GM12878 (cell line): Measurements from ENCODE around the gene GPC5. TPM values are rescaled to one million over a fixed set of nuclear protein-coding genes. Genes with fewer than 3 reads are reported as not detected.

ENCODE experiments used
- ATAC-seq: fragments of 200-7000 bp; cut with Tn5 transposase; 3 replicates; pipeline ENCODE4 v1.9.1; 2020; ENCODE audit warnings: mild to moderate bottlenecking, moderate library complexity
- BruUV-seq: library from RNA; stranded (reverse); fragments of 400-500 nt; replicated peaks from 2 replicates; lab custom pipeline; 2021; lab: Mats Ljungman, UMichigan
- CTCF ChIA-PET: fragments of 300-600 bp; sonication (Branson Sonifier 250); formaldehyde crosslinking; extraction: SDS; loops from one replicate; lab custom pipeline; 2021; ENCODE audit warnings: inconsistent platforms; lab: Yijun Ruan, JAX
- POLR2A ChIA-PET: fragments of 350-600 bp; formaldehyde crosslinking; extraction: SDS; loops from one replicate; lab custom pipeline; 2021; ENCODE audit warnings: inconsistent platforms; lab: Charles Lee
- RAD21 ChIA-PET: fragments of 300-600 bp; sonication (Branson Sonifier 250); formaldehyde crosslinking; loops from one replicate; lab custom pipeline; 2023; ENCODE audit warnings: antibody characterized with exemption; ENCODE audit not compliant: unreplicated experiment; lab: Charles Lee
- SMC1A ChIA-PET: fragments of 300-600 bp; sonication (Branson Sonifier 250); formaldehyde crosslinking; loops from one replicate; lab custom pipeline; 2023; ENCODE audit not compliant: unreplicated experiment, uncharacterized antibody; lab: Charles Lee
- DNase-seq: peaks from one replicate; pipeline ENCODE4 v3.0.0-alpha.2; 2011; ENCODE audit warnings: low read depth, low spot score
- FAIRE-seq: peaks from 3 replicates; lab custom pipeline; 2011; peaks lifted over from hg19 to GRCh38; lab: Jason Lieb, UNC
- H2AFZ ChIP-seq: 2 replicates; pipeline ENCODE4 v1.6.0; 2011; ENCODE audit warnings: low read depth, low read length, control low read depth; ENCODE audit not compliant: control insufficient read depth
- H3K27ac ChIP-seq: 2 replicates; pipeline ENCODE4 v1.5.1; 2011; ENCODE audit warnings: control low read depth; ENCODE audit not compliant: control insufficient read depth, insufficient read depth
- H3K27me3 ChIP-seq, 2 experiments: replicated peaks in 1 of 2; 2 replicates each; pipeline versions ENCODE4 v1.6.0 to v1.6.1; 2011; ENCODE audit warnings: low read length in 1 of 2; ENCODE audit not compliant: control insufficient read depth in 2 of 2, insufficient read depth in 2 of 2
- H3K36me3 ChIP-seq, 2 experiments: 2 replicates each; pipeline ENCODE4 v1.5.1; 2011; ENCODE audit warnings: low read length in 1 of 2; ENCODE audit not compliant: control insufficient read depth in 2 of 2, insufficient read depth in 2 of 2
- H3K4me1 ChIP-seq: 2 replicates; pipeline ENCODE4 v1.6.1; 2011; ENCODE audit warnings: mild to moderate bottlenecking, low read length, moderate library complexity, mixed read lengths; ENCODE audit not compliant: control insufficient read depth, insufficient read depth
- H3K4me2 ChIP-seq: 2 replicates; pipeline ENCODE4 v1.6.0; 2011; ENCODE audit warnings: control low read depth; ENCODE audit not compliant: control insufficient read depth, insufficient read depth
- H3K4me3 ChIP-seq: fragments of 200-600 bp; sonication (generic); 2 replicates; pipeline ENCODE4 v1.5.1; 2016
- H3K79me2 ChIP-seq: 2 replicates; pipeline ENCODE4 v1.6.0; 2011; ENCODE audit warnings: low read length; ENCODE audit not compliant: control insufficient read depth, insufficient read depth
- H3K9ac ChIP-seq: 2 replicates; pipeline ENCODE4 v1.8.0; 2011; ENCODE audit warnings: low read length, control low read depth, mixed read lengths; ENCODE audit not compliant: control insufficient read depth, insufficient read depth
- H3K9me3 ChIP-seq: replicated peaks from 3 replicates; pipeline ENCODE4 v1.5.1; 2011; ENCODE audit warnings: mild to moderate bottlenecking, low read length; ENCODE audit not compliant: control insufficient read depth, insufficient read depth
- H4K20me1 ChIP-seq: 2 replicates; pipeline ENCODE4 v1.6.0; 2011; ENCODE audit not compliant: control insufficient read depth, insufficient read depth
- ATF7 ChIP-seq: fragments of 450-650 bp; IDR thresholded peaks from 2 replicates; pipeline ENCODE4 v1.6.1; 2016; ENCODE audit warnings: low read depth, mild to moderate bottlenecking
- BHLHE40 ChIP-seq, 2 experiments: fragments of 450-650 bp in 1 of 2; IDR thresholded peaks; 2 replicates each; pipeline ENCODE4 v1.6.1; 2011 to 2017; ENCODE audit warnings: low read depth in 2 of 2, borderline replicate concordance in 1 of 2, improper control_type of control experiment in 1 of 2, low read length in 1 of 2, mild to moderate bottlenecking in 1 of 2
- CEBPB ChIP-seq, 2 experiments: fragments of 150-350 bp in 1 of 2; IDR thresholded peaks; 2 replicates each; pipeline ENCODE4 v1.6.1; 2012 to 2014; ENCODE audit warnings: low read depth in 2 of 2, low read length in 2 of 2, borderline replicate concordance in 1 of 2, inconsistent platforms in 1 of 2
- CREB1 ChIP-seq: IDR thresholded peaks from 2 replicates; pipeline ENCODE4 v1.6.1; 2012; ENCODE audit warnings: low read depth, mild to moderate bottlenecking, inconsistent platforms
- FOXK2 ChIP-seq: fragments of 450-650 bp; IDR thresholded peaks from 2 replicates; pipeline ENCODE4 v1.6.1; 2017; ENCODE audit warnings: mild to moderate bottlenecking, moderate library complexity
- HDAC2 ChIP-seq: fragments of 200-600 bp; sonication (generic); IDR thresholded peaks from 2 replicates; pipeline ENCODE4 v1.6.1; 2017
- MXI1 ChIP-seq: fragments of 150-350 bp; IDR thresholded peaks from 2 replicates; pipeline ENCODE4 v1.6.1; 2011; ENCODE audit warnings: low read depth, mild to moderate bottlenecking, inconsistent platforms, low read length, improper control_type of control experiment
- SIX5 ChIP-seq: IDR thresholded peaks from 2 replicates; pipeline ENCODE4 v1.6.1; 2011; ENCODE audit warnings: mild to moderate bottlenecking, low read depth, low read length, moderate library complexity; ENCODE audit not compliant: severe bottlenecking
- SMARCA5 ChIP-seq: fragments of 450-650 bp; IDR thresholded peaks from 2 replicates; pipeline ENCODE4 v1.6.1; 2017; ENCODE audit warnings: mild to moderate bottlenecking
- SMC3 ChIP-seq: IDR thresholded peaks from 2 replicates; pipeline ENCODE4 v1.6.1; 2011; ENCODE audit warnings: low read length, improper control_type of control experiment, borderline replicate concordance
- SUZ12 ChIP-seq: fragments of 200-600 bp; sonication (generic); IDR thresholded peaks from one replicate; pipeline ENCODE4 v1.6.1; 2018; ENCODE audit warnings: antibody characterized with exemption, mild to moderate bottlenecking; ENCODE audit not compliant: unreplicated experiment
- TCF12 ChIP-seq: IDR thresholded peaks from 2 replicates; pipeline ENCODE4 v1.6.1; 2011; ENCODE audit warnings: low read depth, mild to moderate bottlenecking, low read length
- WRNIP1 ChIP-seq: IDR thresholded peaks from 2 replicates; pipeline ENCODE4 v1.6.1; 2011; ENCODE audit warnings: low read depth, low read length, improper control_type of control experiment, borderline replicate concordance
- ZBED1 ChIP-seq: IDR thresholded peaks from 2 replicates; pipeline ENCODE4 v1.6.1; 2016; ENCODE audit warnings: borderline replicate concordance
- ZNF24 ChIP-seq: fragments of 450-650 bp; IDR thresholded peaks from 2 replicates; pipeline ENCODE4 v1.6.1; 2017; ENCODE audit warnings: antibody characterized with exemption, mild to moderate bottlenecking
- ZZZ3 ChIP-seq: IDR thresholded peaks from 2 replicates; pipeline ENCODE4 v1.6.1; 2011; ENCODE audit warnings: low read depth; ENCODE audit not compliant: control insufficient read depth, insufficient read length
- WGBS: methylation state at CpG from one replicate; pipeline ENCODE4 v1.1.6; 2016; ENCODE audit warnings: low lambda C conversion rate; ENCODE audit not compliant: insufficient replicate concordance, insufficient coverage; ENCODE audit errors: missing lambda C conversion rate; 5-methylcytosine and 5-hydroxymethylcytosine counted together
- in situ Hi-C: fragments of 300-500 bp; cut with MboI; formaldehyde crosslinking; loops from 9 replicates; pipeline ENCODE4 v1.14.3; 2018; ENCODE audit warnings: mixed read lengths
- intact Hi-C: fragments of 100-400 bp; cut with micrococcal nuclease; formaldehyde crosslinking; loops from one replicate; pipeline ENCODE4 v1.14.2; 2022; ENCODE audit not compliant: unreplicated experiment
- polyA plus RNA-seq, 11 experiments: library from polyadenylated mRNA; depleted of rRNA in 4 of 11; unstranded in 6 of 11; stranded (reverse) in 5 of 11; fragments of >200 nt; fragmentation: Nextera tagmentation in 4 of 11; fragmentation: Illumina TruSeq in 1 of 11; extraction: Ambion mirVana in 4 of 11; extraction: Trizol in 1 of 11; gene quantifications; 1 replicate in 1 of 11; 2 replicates in 10 of 11; pipeline versions ENCODE4 v1.2.1 to v1.2.3, GENCODE V29; 2011 to 2016; ENCODE audit warnings: inconsistent platforms in 2 of 11, missing spikeins in 2 of 11, low read depth in 1 of 11
- total RNA-seq, 4 experiments: library from RNA; depleted of rRNA in 3 of 4; stranded (reverse); fragments of >200 nt in 3 of 4; fragmentation: Illumina TruSeq in 1 of 4; extraction: Trizol in 1 of 4; gene quantifications; 2 replicates each; pipeline versions ENCODE4 v1.2.1 to v1.2.3, GENCODE V29; 2013 to 2021
- TF ChIP-seq, protein P1 (sequence below): fragments of 450-650 bp; IDR thresholded peaks from 2 replicates; pipeline ENCODE4 v1.6.1; 2016; ENCODE audit warnings: mild to moderate bottlenecking

GPC5 gene
- total and polyA plus RNA-seq, 10 of the 15 experiments (the other 5 are each of a cell fraction or from before 2014, with no cell fraction given), result 0.05 to 0.87 (median 0.44) TPM; not detected in 1

DNA sequence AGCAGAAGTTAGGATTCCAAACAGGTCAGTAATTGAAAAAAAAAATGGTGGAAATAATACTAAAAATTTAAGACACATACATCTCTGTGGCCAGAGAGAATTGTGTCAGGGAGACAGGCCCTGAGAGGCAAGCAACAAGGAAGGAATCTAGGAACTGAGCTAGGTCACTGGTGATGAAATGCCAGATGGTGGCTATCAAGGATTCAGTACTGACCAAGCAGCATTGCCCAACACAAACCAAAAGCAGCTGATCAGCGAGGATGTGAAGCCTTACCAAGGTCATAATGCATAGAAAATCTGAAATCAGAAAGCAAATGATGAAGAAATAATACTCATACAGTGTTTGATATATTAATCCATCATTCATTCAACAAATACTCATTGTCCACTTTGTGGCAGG is 905.0 kb downstream of the GPC5 start:
- RAD21 ChIA-PET, result no interaction called here
- TF ChIP-seq CREB1 (no peak), ZZZ3 (no peak), FOXK2 (no peak), HDAC2 (no peak), SIX5 (no peak), SUZ12 (no peak), BHLHE40 (IDR thresholded peaks at IDR 0.05; ENCODE audit: borderline replicate concordance in 1 of 2, low read depth in 2 of 2, low read length in 1 of 2) (no peak), TCF12 (no peak), CEBPB (IDR thresholded peaks at IDR 0.05; ENCODE audit: borderline replicate concordance in 1 of 2, low read depth in 2 of 2, low read length in 2 of 2) (no peak), MXI1 (no peak), ZBED1 (no peak), WRNIP1 (no peak), SMARCA5 (no peak), ATF7 (no peak), ZNF24 (no peak), SMC3 (no peak)
- TF ChIP-seq, protein P1, sequence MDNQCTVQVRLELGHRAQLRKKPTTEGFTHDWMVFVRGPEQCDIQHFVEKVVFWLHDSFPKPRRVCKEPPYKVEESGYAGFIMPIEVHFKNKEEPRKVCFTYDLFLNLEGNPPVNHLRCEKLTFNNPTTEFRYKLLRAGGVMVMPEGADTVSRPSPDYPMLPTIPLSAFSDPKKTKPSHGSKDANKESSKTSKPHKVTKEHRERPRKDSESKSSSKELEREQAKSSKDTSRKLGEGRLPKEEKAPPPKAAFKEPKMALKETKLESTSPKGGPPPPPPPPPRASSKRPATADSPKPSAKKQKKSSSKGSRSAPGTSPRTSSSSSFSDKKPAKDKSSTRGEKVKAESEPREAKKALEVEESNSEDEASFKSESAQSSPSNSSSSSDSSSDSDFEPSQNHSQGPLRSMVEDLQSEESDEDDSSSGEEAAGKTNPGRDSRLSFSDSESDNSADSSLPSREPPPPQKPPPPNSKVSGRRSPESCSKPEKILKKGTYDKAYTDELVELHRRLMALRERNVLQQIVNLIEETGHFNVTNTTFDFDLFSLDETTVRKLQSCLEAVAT, result no peak
- no peak for DNase-seq
- intact Hi-C loops, result no loop called here
- no peaks in the 10 kb centered on the region for H3K4me1 ChIP-seq
- H3K9me3 ChIP-seq, result no peaks in the 10 kb centered on the region
- H3K4me2 ChIP-seq, result no peak overlapping the region
- no peaks in the 10 kb centered on the region for H3K79me2 ChIP-seq
- H3K36me3 ChIP-seq, result no peaks in the 10 kb centered on the region
- in situ Hi-C loops, result no loop called here
- 0% methylated on average over 1 of the region's 1 CpG for WGBS
- ATAC-seq, result no peak
- no TSS peak for BruUV-seq
- FAIRE-seq, result no peak
- CTCF ChIA-PET, result no interaction called here
- SMC1A ChIA-PET, result no interaction called here
- H4K20me1 ChIP-seq, result no peaks in the 10 kb centered on the region
- POLR2A ChIA-PET, result no interaction called here
- no peak overlapping the region for H2AFZ ChIP-seq
- H3K27me3 ChIP-seq, result no peaks in the 10 kb centered on the region
- no peak overlapping the region for H3K4me3 ChIP-seq
- no peak overlapping the region for H3K27ac ChIP-seq
- no peak overlapping the region for H3K9ac ChIP-seq
